Stimulated activated CD4-positive, alpha-beta T cell treated with anti-CD3 and anti-CD28 coated beads, Interleukin-1b, Interleukin-23, amount 100 ng/mL, for 24 hours (primary cell): ENCODE results near the gene SCARB2.
"Not testable (repeated sequence)": the region's sequence is repeated elsewhere in the genome, so short reads cannot be mapped to it uniquely, and the experiment has no call there.

Experiments
- DNase-seq, 4 experiments: peaks; one replicate each; pipeline ENCODE4 v3.0.0-alpha.2; 2020; ENCODE audit warnings: low read depth in 4 of 4, low spot score in 1 of 4

Gene SCARB2

GRCh38 chr4:76213415-76214176 is at the start of gene SCARB2:
Gene SCARB2 (minus strand): TSS chr4:76213824. CDS start chr4:76213543, 281 bp downstream.
- DNase-seq = peak; percentile 25 to 56 (median 40)

- DNase-seq = no peak
Observed at GRCh38 chr4:76260571-76260970, 46.9 kb upstream of the SCARB2 start.

- no peak for DNase-seq
Observed at GRCh38 chr4:76257824-76258223, 44.2 kb upstream of the SCARB2 start.

- no peak for DNase-seq
Observed at GRCh38 chr4:76256968-76257367, 43.3 kb upstream of the SCARB2 start.

- DNase-seq = no peak
Observed at GRCh38 chr4:76256032-76256431, 42.4 kb upstream of the SCARB2 start.

GRCh38 chr4:76253511-76253910 is 39.9 kb upstream of the SCARB2 start:
- no peak for DNase-seq

- no peak for DNase-seq
Observed at GRCh38 chr4:76252271-76252653, 38.6 kb upstream of the SCARB2 start.

GRCh38 chr4:76251441-76252270 is 38.0 kb upstream of the SCARB2 start, which contains the start of gene FAM47E:
Gene FAM47E (plus strand): TSS chr4:76251721. CDS start chr4:76251747, 26 bp downstream.
- DNase-seq = peak in 1 of 4 experiments; percentile 4

GRCh38 chr4:76250962-76251361 is 37.3 kb upstream of the SCARB2 start:
- no peak for DNase-seq

GRCh38 chr4:76246852-76247251 is 33.2 kb upstream of the SCARB2 start:
- DNase-seq = no peak

- DNase-seq = no peak
Observed at GRCh38 chr4:76246025-76246424, 32.4 kb upstream of the SCARB2 start.

- DNase-seq = not testable (repeated sequence)
Observed at GRCh38 chr4:76243877-76244276, 30.3 kb upstream of the SCARB2 start.

- no peak for DNase-seq
Observed at GRCh38 chr4:76240236-76240635, 26.6 kb upstream of the SCARB2 start.

GRCh38 chr4:76238701-76239100 is 25.1 kb upstream of the SCARB2 start:
- DNase-seq = no peak

GRCh38 chr4:76238236-76238635 is 24.6 kb upstream of the SCARB2 start:
- DNase-seq = no peak

GRCh38 chr4:76235915-76236314 is 22.3 kb upstream of the SCARB2 start:
- DNase-seq = no peak

GRCh38 chr4:76235407-76235806 is 21.8 kb upstream of the SCARB2 start:
- no peak for DNase-seq

GRCh38 chr4:76234679-76235044 is 21.0 kb upstream of the SCARB2 start:
- DNase-seq = no peak

GRCh38 chr4:76233967-76234678 is 20.5 kb upstream of the SCARB2 start:
- no peak for DNase-seq

GRCh38 chr4:76233529-76233928 is 19.9 kb upstream of the SCARB2 start:
- DNase-seq = no peak

GRCh38 chr4:76233083-76233482 is 19.5 kb upstream of the SCARB2 start:
- DNase-seq = no peak

- DNase-seq = no peak
Observed at GRCh38 chr4:76232681-76233080, 19.1 kb upstream of the SCARB2 start.
